ENCODE measurements around the gene ZNF541.
A peak's percentile ranks its signal among the peaks of the same experiment; 100 is the strongest.

ZNF541 gene

DNA sequence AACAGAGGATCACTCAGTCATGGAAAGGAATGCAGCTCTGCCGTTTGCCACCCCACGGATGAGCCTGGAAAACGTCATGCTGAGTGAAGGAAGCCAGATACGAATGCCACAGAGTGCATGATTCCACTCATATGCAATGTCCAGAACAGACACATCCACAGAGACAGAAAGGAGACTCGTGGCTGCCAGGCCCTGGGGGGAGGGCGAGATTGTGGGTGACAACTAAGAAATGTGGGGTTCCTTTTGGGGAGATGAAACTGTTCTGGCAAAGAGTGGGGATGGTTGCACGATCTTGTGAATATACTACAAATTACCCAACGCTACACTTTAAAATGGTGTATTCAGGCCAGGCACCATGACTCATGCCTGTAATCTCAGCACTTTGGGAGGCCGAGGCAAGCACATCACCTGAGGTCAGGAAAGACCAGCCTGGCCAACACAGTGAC lies 30.9 kb downstream of the ZNF541 start:
- no peak overlapping the region for H3K4me3 ChIP-seq (ENCODE audit: extremely low read depth, insufficient read depth, low read length, poor library complexity, severe bottlenecking)

DNA sequence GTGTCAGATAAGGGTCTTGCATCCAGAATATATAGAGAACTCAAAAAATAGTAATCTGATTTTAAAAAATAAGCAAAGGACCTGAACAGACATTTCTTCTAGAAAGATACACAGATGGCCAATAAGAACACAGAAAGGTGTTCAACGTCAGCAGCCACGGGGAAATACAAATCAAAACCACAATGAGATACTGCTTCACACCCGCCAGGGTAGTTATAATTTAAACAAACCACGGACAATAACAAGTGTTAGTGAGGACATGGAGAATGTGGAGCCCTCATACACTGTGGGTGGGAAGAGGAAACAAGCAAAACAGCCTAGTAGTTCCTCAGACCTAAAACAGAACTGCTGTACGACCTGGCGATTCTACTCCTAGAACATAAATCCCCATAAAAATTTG lies 31.4 kb downstream of the ZNF541 start:
- Histone ChIP-seq H3K27ac (ENCODE audit: low read depth, low read length, severe bottlenecking) (peak overlapping the region; percentile 95), H3K36me3 (ENCODE audit: control insufficient read depth, insufficient read depth, low read length) (no peaks in the 10 kb centered on the region), H3K4me1 (ENCODE audit: control insufficient read depth, insufficient read depth, low read length, poor library complexity, severe bottlenecking) (peaks cover 15% of the 10 kb centered on the region), H3K9me3 (ENCODE audit: control insufficient read depth, low read length) (no peaks in the 10 kb centered on the region), H3K4me3 (ENCODE audit: extremely low read depth, insufficient read depth, low read length, poor library complexity, severe bottlenecking) (no peak overlapping the region)
- 100% methylated on average over 1 to 2 of the region's 6 CpGs for WGBS, 2 experiments (ENCODE audit: insufficient coverage in 2 of 2)

More for the DNA sequence above, 30.9 kb downstream of the ZNF541 start:
- WGBS, 2 experiments (ENCODE audit: insufficient coverage in 2 of 2): 60 to 73% methylated on average over 4 to 6 of the region's 9 CpGs
- Histone ChIP-seq H3K36me3 (ENCODE audit: control insufficient read depth, insufficient read depth, low read length) (no peaks in the 10 kb centered on the region), H3K27ac (ENCODE audit: low read depth, low read length, severe bottlenecking) (peak overlapping the region; percentile 95), H3K4me1 (ENCODE audit: control insufficient read depth, insufficient read depth, low read length, poor library complexity, severe bottlenecking) (peaks cover 15% of the 10 kb centered on the region), H3K9me3 (ENCODE audit: control insufficient read depth, low read length) (no peaks in the 10 kb centered on the region)

DNA sequence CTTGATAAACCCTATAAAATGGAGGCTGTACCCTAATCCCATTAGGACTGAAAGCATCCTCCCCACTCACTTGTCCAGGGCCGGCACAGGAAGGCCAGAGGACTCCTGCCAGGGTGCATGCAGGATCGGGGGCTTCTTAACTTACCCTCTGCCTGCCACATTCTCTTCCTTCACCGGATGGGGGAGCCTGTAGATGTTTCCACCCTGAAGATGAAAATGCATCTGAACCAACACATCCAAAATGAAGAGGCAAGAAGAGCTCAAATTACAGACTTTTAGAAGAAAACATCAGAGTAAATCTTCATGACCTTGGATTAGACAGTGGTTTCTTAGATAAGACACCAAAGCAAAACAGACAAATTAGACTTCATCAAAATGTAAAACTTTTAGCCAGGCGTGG lies 32.2 kb downstream of the ZNF541 start:
- peak overlapping the region; percentile 95 for H3K27ac ChIP-seq (ENCODE audit: low read depth, low read length, severe bottlenecking)
- H3K9me3 ChIP-seq (ENCODE audit: control insufficient read depth, low read length): no peaks in the 10 kb centered on the region
- no peaks in the 10 kb centered on the region for H3K36me3 ChIP-seq (ENCODE audit: control insufficient read depth, insufficient read depth, low read length)
- no peak overlapping the region for H3K4me3 ChIP-seq (ENCODE audit: extremely low read depth, insufficient read depth, low read length, poor library complexity, severe bottlenecking)
- peaks cover 15% of the 10 kb centered on the region for H3K4me1 ChIP-seq (ENCODE audit: control insufficient read depth, insufficient read depth, low read length, poor library complexity, severe bottlenecking)
- WGBS, 2 experiments (ENCODE audit: insufficient coverage in 2 of 2): 43 to 50% methylated on average over 3 of the region's 4 CpGs

DNA sequence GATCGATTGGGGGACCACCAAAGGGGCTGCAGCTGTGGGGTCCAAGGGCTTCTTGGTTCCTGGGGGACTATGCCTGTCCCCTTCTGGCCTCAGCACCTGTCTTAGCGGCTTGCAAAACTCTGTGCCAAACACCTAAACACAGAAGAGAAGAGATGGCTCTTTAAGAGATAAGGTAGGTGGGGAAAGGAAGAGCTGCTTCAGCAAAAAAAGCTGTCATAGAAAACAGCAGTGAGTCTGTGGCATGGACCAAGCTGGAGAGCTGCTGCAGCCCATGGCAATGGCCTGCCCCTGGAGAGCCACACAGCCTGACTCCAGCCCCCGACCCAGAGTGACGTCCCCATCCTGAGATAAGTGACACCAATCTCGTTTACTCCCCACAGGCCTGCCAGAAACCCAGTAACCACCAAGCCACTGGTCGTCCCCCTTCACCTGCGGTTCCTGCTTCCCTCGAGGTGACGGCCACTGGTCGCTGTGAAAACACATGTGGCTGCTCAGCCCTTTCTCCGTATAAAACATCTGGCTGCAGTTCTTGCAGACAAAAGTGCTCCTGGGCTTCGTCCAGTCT lies 33.1 kb downstream of the ZNF541 start:
- 70 to 77% methylated on average over 9 to 11 of the region's 12 CpGs for WGBS, 2 experiments (ENCODE audit: insufficient coverage in 2 of 2)

DNA sequence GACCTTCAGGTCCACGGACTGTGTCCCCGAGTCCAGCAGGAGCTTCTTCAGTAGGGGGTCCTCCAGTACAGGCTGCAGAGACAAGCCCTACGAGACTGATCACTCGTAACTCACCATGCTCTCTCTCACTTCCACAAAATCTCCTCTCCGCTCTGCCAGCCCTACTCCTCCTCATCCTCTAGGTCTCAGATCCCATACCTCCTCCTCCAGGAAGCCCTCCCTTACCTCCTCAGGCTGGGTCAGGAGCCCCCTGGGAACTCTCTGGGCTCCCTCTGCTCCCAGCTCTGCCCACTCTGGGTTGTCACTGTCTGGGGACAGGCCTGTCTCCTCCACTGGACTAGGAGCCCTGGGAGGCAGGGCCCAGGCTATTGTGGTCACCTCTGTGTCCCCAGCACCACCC lies 34.1 kb downstream of the ZNF541 start:
- Histone ChIP-seq H3K36me3 (ENCODE audit: control insufficient read depth, insufficient read depth, low read length) (no peaks in the 10 kb centered on the region), H3K4me3 (ENCODE audit: extremely low read depth, insufficient read depth, low read length, poor library complexity, severe bottlenecking) (no peak overlapping the region), H3K27ac (ENCODE audit: low read depth, low read length, severe bottlenecking) (no peak overlapping the region), H3K9me3 (ENCODE audit: control insufficient read depth, low read length) (no peaks in the 10 kb centered on the region), H3K4me1 (ENCODE audit: control insufficient read depth, insufficient read depth, low read length, poor library complexity, severe bottlenecking) (peaks cover 15% of the 10 kb centered on the region)
- 90 to 95% methylated on average over 4 to 5 of the region's 5 CpGs for WGBS, 2 experiments (ENCODE audit: insufficient coverage in 2 of 2)

More for the DNA sequence above, 33.1 kb downstream of the ZNF541 start:
- Histone ChIP-seq H3K9me3 (ENCODE audit: control insufficient read depth, low read length) (no peaks in the 10 kb centered on the region), H3K36me3 (ENCODE audit: control insufficient read depth, insufficient read depth, low read length) (no peaks in the 10 kb centered on the region), H3K27ac (ENCODE audit: low read depth, low read length, severe bottlenecking) (peak overlapping the region; percentile 30), H3K4me3 (ENCODE audit: extremely low read depth, insufficient read depth, low read length, poor library complexity, severe bottlenecking) (no peak overlapping the region), H3K4me1 (ENCODE audit: control insufficient read depth, insufficient read depth, low read length, poor library complexity, severe bottlenecking) (peaks cover 15% of the 10 kb centered on the region)

DNA sequence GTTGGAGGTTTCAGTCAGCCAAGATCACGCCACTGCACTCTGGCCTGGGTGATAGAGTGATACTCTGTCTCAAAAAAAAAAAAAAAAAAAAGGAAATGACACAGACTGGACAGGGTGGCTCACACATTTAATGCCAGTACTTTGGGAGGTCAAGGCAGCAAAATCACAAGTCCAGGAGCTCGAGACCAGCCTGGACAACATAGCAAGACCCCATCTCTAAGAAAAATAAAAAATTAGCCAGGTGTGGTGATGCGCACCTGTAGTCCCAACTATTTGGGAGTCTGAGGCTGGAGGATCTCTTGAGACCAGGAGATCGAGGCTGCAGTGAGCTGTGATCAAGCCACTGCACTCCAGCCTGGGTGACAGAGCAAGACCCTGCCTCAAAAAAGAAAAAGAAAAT lies 35.5 kb downstream of the ZNF541 start:
- no peaks in the 10 kb centered on the region for H3K36me3 ChIP-seq (ENCODE audit: control insufficient read depth, insufficient read depth, low read length)
- H3K27ac ChIP-seq (ENCODE audit: low read depth, low read length, severe bottlenecking): no peak overlapping the region
- WGBS, 2 experiments (ENCODE audit: insufficient coverage in 2 of 2): 92 to 100% methylated on average over 2 to 3 of the region's 4 CpGs
- H3K4me3 ChIP-seq (ENCODE audit: extremely low read depth, insufficient read depth, low read length, poor library complexity, severe bottlenecking): no peak overlapping the region
- H3K4me1 ChIP-seq (ENCODE audit: control insufficient read depth, insufficient read depth, low read length, poor library complexity, severe bottlenecking): peaks cover 15% of the 10 kb centered on the region
- no peaks in the 10 kb centered on the region for H3K9me3 ChIP-seq (ENCODE audit: control insufficient read depth, low read length)

DNA sequence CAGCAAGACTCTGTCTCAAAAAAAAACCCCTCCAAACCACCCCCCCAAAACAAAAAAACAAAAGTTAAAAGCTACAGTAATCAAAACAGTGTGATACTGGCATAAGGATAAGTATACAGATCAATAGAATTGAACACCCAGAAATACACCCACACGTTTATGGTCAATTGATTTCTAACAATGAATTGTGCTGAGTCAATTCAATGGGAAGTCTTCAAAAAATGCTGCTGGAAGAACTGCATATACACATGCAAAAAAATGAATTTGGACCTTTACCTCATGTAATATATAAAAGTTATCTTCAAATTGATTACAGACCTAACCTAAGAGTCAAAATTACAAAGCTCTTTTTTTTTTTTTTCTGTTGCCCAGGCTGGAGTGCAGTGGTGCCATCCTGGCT lies 38.3 kb downstream of the ZNF541 start:
- H3K4me3 ChIP-seq (ENCODE audit: extremely low read depth, insufficient read depth, low read length, poor library complexity, severe bottlenecking): no peak overlapping the region
- H3K4me1 ChIP-seq (ENCODE audit: control insufficient read depth, insufficient read depth, low read length, poor library complexity, severe bottlenecking): no peaks in the 10 kb centered on the region
- no peaks in the 10 kb centered on the region for H3K36me3 ChIP-seq (ENCODE audit: control insufficient read depth, insufficient read depth, low read length)
- WGBS, 2 experiments (ENCODE audit: insufficient coverage in 2 of 2): no CpG with 5 or more reads among the region's 1 CpG
- no peaks in the 10 kb centered on the region for H3K9me3 ChIP-seq (ENCODE audit: control insufficient read depth, low read length)
- H3K27ac ChIP-seq (ENCODE audit: low read depth, low read length, severe bottlenecking): no peak overlapping the region

DNA sequence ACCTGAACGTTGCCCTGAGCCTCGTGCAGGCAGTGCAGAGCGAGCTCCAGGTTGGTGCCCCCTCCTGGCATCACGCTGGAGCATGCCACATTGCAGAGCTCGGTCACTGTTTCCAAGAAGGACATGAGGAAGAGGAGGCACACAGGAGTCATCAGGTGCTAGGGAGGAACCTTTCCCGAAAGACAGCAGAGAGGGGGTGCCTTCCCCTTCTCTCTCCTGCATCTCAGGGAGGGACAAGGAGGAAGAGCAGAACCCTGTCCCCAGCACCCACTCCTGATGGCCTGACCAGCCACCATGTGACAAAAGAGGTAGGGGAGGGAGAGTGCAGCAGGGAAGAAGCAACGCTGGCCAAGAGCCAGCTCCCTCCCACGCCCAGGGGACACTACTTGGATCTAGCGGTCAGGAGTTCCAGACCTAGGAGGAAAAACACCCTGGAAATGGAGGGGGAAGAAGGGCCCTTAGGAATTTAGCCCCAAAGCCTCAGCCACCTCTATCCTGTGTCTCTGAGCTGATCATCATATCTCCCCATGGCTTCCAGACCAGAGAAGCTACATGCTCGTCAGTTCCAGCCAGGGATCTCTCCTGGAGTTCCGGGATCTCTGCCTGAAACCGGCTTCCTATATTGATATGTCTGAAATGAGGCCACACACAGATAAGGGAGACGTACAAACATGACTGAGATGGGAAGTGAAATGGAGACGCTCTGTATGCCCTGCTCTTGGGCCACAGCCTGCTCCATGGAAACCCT lies 41.1 kb downstream of the ZNF541 start:
- WGBS, 2 experiments (ENCODE audit: insufficient coverage in 2 of 2): 75 to 84% methylated on average over 11 to 14 of the region's 14 CpGs
- no peak overlapping the region for H3K27ac ChIP-seq (ENCODE audit: low read depth, low read length, severe bottlenecking)

DNA sequence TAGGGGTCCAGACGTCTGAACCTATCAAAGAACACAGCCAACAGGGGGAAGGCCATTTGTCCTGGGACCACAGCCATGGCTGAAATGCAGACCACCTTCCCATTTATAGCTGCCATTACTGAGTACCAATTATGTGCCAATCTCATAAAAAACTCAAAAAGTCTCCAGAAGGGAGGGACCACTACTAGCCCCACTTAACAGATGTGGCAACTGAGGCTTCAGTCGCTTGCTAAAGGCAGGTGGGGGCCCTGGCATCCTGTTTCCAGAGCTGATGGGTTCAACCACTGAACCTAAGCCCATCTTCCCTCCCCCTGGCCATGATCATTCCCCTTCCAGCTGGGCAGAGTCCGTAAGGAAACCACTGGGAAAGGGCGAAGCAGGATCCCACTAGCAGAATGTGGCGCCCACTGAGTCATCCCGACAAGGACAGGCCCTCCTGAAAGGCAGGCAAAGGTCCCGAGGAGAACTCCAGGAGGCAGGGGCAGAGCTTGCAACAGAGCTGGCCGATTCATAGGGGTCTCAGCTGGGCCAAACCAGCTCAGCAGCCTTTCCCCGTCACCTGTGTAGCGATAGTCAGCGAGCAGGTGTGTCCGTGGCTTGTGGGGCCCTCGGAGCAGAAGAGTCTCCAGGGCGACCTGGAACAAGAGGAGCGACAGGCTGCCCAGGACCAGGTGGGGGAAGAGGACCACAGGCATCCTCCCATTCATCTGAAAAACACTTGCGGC lies 43.8 kb downstream of the ZNF541 start:
- no peak overlapping the region for H3K4me3 ChIP-seq (ENCODE audit: extremely low read depth, insufficient read depth, low read length, poor library complexity, severe bottlenecking)
- no peaks in the 10 kb centered on the region for H3K4me1 ChIP-seq (ENCODE audit: control insufficient read depth, insufficient read depth, low read length, poor library complexity, severe bottlenecking)
- 84 to 86% methylated on average over 14 to 16 of the region's 16 CpGs for WGBS, 2 experiments (ENCODE audit: insufficient coverage in 2 of 2)
- no peaks in the 10 kb centered on the region for H3K36me3 ChIP-seq (ENCODE audit: control insufficient read depth, insufficient read depth, low read length)
- H3K27ac ChIP-seq (ENCODE audit: low read depth, low read length, severe bottlenecking): no peak overlapping the region
- no peaks in the 10 kb centered on the region for H3K9me3 ChIP-seq (ENCODE audit: control insufficient read depth, low read length)

More for the DNA sequence above, 41.1 kb downstream of the ZNF541 start:
- Histone ChIP-seq H3K4me1 (ENCODE audit: control insufficient read depth, insufficient read depth, low read length, poor library complexity, severe bottlenecking) (no peaks in the 10 kb centered on the region), H3K9me3 (ENCODE audit: control insufficient read depth, low read length) (no peaks in the 10 kb centered on the region), H3K4me3 (ENCODE audit: extremely low read depth, insufficient read depth, low read length, poor library complexity, severe bottlenecking) (no peak overlapping the region), H3K36me3 (ENCODE audit: control insufficient read depth, insufficient read depth, low read length) (no peaks in the 10 kb centered on the region)

DNA sequence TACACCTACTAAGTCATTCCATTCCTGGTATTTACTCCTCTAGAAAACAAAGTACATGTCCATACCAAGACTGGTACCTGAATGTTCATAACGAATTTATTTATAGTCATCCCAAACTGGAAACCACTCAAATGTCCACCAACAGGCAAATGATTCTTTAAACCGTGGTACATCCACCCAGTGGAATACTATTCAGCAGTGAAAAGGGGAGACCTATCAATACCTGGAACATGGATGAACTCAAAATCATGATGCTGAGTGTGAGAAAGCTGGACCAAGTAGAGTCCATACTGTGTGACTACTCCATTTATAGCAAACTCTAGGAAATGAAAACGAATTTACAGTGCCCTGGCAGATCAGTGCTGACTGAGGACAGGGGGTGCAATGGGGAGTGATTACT lies 46.1 kb downstream of the ZNF541 start:
- H3K4me3 ChIP-seq (ENCODE audit: extremely low read depth, insufficient read depth, low read length, poor library complexity, severe bottlenecking): no peak overlapping the region
- no peaks in the 10 kb centered on the region for H3K9me3 ChIP-seq (ENCODE audit: control insufficient read depth, low read length)
- no peak overlapping the region for H3K27ac ChIP-seq (ENCODE audit: low read depth, low read length, severe bottlenecking)
- H3K4me1 ChIP-seq (ENCODE audit: control insufficient read depth, insufficient read depth, low read length, poor library complexity, severe bottlenecking): peaks cover 4% of the 10 kb centered on the region
- H3K36me3 ChIP-seq (ENCODE audit: control insufficient read depth, insufficient read depth, low read length): no peaks in the 10 kb centered on the region
- WGBS, 2 experiments (ENCODE audit: insufficient coverage in 2 of 2): 95 to 100% methylated on average over 2 of the region's 3 CpGs

All from mesodermal cell (in vitro differentiated cells).